ENCODE measurements around the gene APOD.

Gene APOD

DNA sequence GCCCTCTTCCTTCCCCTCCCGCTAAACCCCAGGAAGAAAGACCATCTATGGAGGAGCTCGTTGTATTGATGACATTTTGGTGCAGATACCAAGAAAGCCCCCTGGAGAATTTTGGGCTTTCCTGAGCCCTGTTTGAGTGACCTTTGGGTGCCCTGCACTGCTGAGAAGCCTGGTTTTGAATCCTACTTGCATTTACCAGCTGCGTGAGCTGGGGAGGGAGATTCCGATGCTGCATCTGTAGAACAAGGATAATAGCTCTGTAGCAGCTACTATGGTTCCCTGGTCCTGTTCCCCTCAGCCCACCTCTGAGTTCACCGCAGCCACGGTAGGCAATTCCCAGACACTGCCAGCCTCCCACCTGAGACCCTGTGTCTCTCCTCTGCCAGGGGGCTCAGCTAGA lies 5.2 kb downstream of the APOD start:
- Histone ChIP-seq H3K27ac (no peak overlapping the region), H3K27me3 (ENCODE audit: insufficient read depth, low read depth, severe bottlenecking) (no peaks in the 10 kb centered on the region), H3K9me3 (ENCODE audit: severe bottlenecking) (no peaks in the 10 kb centered on the region), H3K4me3 (ENCODE audit: low read depth, low read length) (no peak overlapping the region), H3K36me3 (no peaks in the 10 kb centered on the region)
- DNase-seq: no peak
- no peak for TF ChIP-seq CTCF (IDR thresholded peaks at IDR 0.05; ENCODE audit: low read depth, low read length)

- TF ChIP-seq CTCF (IDR thresholded peaks at IDR 0.05; ENCODE audit: low read depth, low read length): no peak
- H3K27me3 ChIP-seq (ENCODE audit: insufficient read depth, low read depth, severe bottlenecking): no peaks in the 10 kb centered on the region
- DNase-seq: no peak
- no peak overlapping the region for H3K27ac ChIP-seq
- H3K4me3 ChIP-seq (ENCODE audit: low read depth, low read length): no peak overlapping the region
- H3K36me3 ChIP-seq: no peaks in the 10 kb centered on the region
- H3K9me3 ChIP-seq (ENCODE audit: severe bottlenecking): no peaks in the 10 kb centered on the region
Observed at GRCh38 chr3:195577645-195578177, 6.0 kb downstream of the APOD start.

DNA sequence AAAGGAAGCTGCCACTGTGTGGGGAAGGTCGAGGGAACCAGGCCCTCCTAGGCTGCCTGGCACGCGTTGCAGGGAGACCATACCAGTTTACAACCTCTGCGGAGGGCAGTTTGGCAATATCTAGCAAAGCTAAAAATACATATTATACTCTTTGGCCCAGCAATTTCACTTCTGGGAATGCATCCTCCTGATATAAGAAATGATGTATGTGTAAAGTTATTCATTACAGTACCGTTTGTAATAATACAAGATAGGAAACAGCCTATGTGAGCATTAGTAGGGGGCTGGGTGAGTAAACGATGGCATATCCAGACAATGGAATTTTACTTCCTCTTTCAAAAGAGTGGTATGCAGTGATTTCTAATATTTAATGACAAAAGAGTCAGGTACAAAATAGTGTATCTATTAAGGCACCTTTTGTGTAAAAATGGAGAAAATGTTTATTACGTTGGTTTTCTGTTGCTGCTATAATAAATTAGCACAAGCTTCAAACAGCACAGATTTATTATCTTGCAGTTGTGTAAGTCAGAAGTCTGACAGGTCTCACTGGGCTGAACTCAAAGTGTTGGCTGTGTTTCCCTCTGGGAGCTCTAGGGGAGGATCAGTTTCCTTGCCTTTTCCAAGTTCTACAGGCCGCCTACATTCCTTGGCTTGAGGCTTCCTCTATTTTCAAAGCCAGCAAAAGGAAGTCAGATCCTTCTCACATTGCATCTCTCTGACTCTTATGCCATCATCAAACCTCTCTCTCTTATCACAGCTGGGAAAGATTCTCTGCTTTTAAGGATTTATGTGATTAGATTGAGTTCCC lies 9.0 kb downstream of the APOD start:
- Histone ChIP-seq H3K9me3 (ENCODE audit: severe bottlenecking) (no peaks in the 10 kb centered on the region), H3K36me3 (no peaks in the 10 kb centered on the region), H3K27me3 (ENCODE audit: insufficient read depth, low read depth, severe bottlenecking) (no peaks in the 10 kb centered on the region), H3K27ac (no peak overlapping the region), H3K4me3 (ENCODE audit: low read depth, low read length) (no peak overlapping the region)
- no peak for DNase-seq
- no peak for TF ChIP-seq CTCF (IDR thresholded peaks at IDR 0.05; ENCODE audit: low read depth, low read length)

GRCh38 chr3:195573611-195574496 lies 9.9 kb downstream of the APOD start:
- no peaks in the 10 kb centered on the region for H3K27me3 ChIP-seq (ENCODE audit: insufficient read depth, low read depth, severe bottlenecking)
- H3K4me3 ChIP-seq (ENCODE audit: low read depth, low read length): no peak overlapping the region
- no peaks in the 10 kb centered on the region for H3K9me3 ChIP-seq (ENCODE audit: severe bottlenecking)
- H3K27ac ChIP-seq: no peak overlapping the region
- H3K36me3 ChIP-seq: no peaks in the 10 kb centered on the region
- peak; percentile 14 for DNase-seq
- no peak for TF ChIP-seq CTCF (IDR thresholded peaks at IDR 0.05; ENCODE audit: low read depth, low read length)

- H3K9me3 ChIP-seq (ENCODE audit: severe bottlenecking): no peaks in the 10 kb centered on the region
- TF ChIP-seq CTCF (IDR thresholded peaks at IDR 0.05; ENCODE audit: low read depth, low read length): no peak
- no peak overlapping the region for H3K4me3 ChIP-seq (ENCODE audit: low read depth, low read length)
- no peaks in the 10 kb centered on the region for H3K36me3 ChIP-seq
- no peak for DNase-seq
- no peaks in the 10 kb centered on the region for H3K27me3 ChIP-seq (ENCODE audit: insufficient read depth, low read depth, severe bottlenecking)
- no peak overlapping the region for H3K27ac ChIP-seq
Observed at GRCh38 chr3:195571361-195571760, 12.4 kb downstream of the APOD start.

Data from WERI-Rb-1 (cell line).